Renal pelvis (tissue), 4 donors: Measurements from ENCODE around the gene CEP19. TPM values are rescaled to one million over a fixed set of nuclear protein-coding genes. Genes with fewer than 3 reads are reported as not detected.

Source experiments
- DNase-seq: peaks from one replicate; pipeline ENCODE4 v3.0.0-alpha.2; 2013
- polyA plus RNA-seq, 3 donors: library from polyadenylated mRNA; unstranded; fragments of 120-200 nt; gene quantifications; one replicate each; pipeline ENCODE4 v1.2.1, GENCODE V29; 2013; ENCODE audit not compliant: insufficient read length in 3 of 3

CEP19 gene
- polyA plus RNA-seq, 3 donors = 4.3 to 5.8 (median 5.6) TPM

DNA sequence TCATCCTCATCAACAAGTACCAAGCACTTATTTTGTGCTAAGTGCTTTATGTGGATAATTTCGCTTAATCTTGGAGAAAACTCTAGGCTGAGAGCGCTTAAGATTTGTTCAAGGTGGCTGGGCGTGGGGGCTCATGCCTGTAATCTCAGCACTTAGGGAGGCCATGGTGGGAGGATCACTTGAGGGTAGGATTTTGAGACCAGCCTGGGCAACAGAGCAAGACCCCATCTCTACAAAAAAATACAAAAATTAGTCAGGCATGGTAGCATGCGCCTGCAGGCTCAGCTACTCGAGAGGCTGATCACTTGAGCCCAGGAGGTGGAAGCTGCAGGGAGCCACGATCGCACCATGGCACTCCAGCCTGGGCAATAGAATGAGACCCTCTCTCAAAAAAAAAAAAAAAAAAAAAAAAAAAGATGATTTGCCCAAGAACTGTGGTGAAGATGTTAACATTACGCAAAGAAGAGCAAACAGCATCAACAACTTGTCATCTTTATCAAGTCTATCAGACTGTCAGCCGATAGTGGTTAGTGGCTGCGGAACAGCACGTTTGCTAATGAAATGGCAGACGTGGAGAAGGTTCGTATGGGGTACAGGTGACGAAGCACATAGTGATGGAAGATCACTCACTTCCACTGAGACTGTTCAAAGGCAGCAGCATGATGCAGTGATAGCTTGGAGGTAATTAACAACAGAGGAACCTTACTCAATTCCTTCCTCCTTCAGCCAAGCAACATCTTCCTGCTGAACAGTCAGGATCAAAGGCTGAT is 44.8 kb downstream of the CEP19 start:
- DNase-seq = no peak

DNA sequence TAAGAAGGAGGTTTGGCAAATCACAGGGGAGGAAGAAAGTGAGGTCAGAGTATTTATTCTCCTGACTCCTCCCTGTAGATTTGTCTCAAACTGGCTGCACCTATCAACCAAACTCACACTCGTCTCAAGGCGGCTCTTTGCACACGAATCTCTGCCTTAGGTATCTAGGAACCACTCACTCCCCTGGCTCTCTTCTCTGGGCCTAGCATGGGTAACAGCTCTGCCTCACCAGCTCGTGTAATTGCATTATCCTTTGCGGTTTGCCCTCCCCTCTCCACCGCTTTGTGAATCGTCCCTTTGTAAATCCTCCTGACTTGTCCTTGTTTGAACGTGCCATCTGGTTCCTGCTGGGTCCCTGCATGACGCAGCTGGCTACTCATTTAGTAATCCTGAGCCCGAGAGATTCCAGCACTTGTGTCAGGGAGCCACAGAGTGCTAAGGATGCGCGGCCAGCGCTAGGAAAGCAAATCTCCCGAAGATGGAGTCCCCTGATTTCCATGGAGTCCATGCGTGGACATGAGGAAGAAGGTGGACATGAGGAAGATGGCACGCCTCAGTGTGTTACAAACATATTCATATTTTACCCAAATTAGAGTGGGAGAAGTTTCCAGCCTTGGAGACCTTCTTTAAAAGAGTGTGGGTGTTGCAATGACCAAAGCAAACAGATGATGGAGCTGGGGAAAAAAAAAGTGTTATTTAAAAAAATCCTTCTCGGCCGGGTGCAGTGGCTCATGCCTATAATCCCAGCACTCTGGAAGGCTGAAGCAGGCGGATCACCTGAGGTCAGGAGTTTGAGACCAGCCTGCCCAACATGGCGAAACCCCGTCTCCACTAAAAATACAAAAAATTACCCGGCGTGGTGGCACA is 45.8 kb downstream of the CEP19 start:
- DNase-seq = no peak

DNA sequence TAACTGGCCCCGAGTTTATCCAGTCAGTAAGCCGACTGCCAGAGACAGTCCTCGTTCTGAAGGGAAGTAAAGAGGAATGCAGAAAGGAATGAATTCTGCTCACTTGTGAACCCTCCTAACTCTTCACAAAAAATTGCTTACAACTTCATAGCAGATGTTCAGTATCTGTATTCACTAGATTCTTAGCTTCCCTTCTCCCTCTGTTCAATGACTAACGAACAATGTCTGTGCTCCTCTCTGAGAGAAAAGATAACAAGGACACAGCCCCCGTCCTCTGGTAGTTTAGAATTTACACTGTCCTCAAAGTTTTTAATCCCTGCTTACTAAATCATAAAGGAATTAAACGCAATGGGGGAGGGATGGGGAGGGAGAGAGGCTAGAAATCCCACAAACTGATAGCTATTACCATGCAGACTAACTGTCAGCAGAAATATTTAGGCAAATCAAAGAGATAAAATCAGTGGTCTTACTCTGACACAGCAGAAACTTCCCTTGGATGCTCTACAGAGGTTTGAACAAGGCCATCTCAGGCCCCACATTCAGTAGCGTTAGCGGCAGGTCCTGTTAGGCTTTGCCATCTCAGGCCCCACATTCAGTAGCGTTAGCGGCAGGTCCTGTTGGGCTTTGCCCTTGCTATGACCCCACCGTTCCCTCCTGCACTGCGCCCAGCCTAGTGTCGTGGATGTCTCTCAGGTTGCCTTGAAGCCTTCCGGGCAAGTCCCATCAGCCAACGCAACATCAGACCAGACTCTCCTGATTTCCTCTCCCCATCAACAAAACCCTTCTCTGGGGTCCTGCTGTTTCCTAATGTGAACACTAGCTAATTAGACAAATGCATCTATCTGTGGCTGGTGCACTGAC is 49.1 kb downstream of the CEP19 start:
- no peak for DNase-seq

DNA sequence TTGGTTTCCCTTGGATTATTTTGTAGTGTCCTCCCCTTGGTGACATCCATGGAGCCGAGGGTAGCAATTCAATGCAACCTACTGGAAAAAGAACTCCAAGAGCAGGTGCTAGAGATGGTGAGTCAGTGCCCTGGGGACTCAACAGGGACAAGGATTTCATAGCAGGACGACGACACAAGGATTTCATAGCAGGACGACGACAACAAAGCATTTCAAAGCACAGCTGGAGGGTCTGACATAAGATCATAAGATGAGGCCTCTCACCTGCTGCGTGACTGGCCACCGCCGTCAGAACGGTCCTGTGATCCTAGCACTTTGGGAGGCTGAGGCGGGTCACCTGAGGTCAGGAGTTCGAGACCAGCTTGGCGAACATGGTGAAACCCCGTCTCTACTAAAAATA is 50.0 kb downstream of the CEP19 start:
- no peak for DNase-seq

DNA sequence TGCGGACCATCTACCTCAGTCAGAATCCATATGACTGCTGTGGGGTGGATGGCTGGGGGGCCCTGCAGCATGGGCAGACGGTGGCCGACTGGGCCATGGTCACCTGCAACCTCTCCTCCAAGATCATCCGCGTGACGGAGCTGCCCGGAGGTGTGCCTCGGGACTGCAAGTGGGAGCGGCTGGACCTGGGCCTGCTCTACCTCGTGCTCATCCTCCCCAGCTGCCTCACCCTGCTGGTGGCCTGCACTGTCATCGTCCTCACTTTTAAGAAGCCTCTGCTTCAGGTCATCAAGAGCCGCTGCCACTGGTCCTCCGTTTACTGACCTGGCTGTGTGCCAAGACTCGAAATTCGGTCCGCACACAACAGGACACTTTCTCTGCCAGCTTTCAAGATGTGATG is 50.6 kb downstream of the CEP19 start:
- no peak for DNase-seq

DNA sequence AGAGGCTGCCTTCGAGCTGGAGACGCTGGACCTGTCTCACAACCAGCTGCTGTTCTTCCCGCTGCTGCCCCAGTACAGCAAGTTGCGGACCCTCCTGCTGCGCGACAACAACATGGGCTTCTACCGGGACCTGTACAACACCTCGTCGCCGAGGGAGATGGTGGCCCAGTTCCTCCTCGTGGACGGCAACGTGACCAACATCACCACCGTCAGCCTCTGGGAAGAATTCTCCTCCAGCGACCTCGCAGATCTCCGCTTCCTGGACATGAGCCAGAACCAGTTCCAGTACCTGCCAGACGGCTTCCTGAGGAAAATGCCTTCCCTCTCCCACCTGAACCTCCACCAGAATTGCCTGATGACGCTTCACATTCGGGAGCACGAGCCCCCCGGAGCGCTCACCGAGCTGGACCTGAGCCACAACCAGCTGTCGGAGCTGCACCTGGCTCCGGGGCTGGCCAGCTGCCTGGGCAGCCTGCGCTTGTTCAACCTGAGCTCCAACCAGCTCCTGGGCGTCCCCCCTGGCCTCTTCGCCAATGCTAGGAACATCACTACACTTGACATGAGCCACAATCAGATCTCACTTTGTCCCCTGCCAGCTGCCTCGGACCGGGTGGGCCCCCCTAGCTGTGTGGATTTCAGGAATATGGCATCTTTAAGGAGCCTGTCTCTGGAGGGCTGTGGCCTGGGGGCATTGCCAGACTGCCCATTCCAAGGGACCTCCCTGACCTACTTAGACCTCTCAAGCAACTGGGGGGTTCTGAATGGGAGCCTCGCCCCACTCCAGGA is 51.5 kb downstream of the CEP19 start:
- no peak for DNase-seq

DNA sequence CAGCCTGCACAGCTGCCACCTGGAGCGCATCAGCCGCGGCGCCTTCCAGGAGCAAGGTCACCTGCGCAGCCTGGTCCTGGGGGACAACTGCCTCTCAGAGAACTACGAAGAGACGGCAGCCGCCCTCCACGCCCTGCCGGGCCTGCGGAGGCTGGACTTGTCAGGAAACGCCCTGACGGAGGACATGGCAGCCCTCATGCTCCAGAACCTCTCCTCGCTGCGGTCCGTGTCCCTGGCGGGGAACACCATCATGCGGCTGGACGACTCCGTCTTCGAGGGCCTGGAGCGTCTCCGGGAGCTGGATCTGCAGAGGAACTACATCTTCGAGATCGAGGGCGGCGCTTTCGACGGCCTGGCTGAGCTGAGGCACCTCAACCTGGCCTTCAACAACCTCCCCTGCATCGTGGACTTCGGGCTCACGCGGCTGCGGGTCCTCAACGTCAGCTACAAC is 52.1 kb downstream of the CEP19 start:
- no peak for DNase-seq

Other genes with a start within 250 kb of the CEP19 start
- 10 to 100 TPM; 14.9 to 18.0 (median 16.4) TPM for gene RNF168, start 208.5 kb downstream of the CEP19 start, polyA plus RNA-seq
- not detected for gene SMCO1, start 196.9 kb downstream of the CEP19 start, polyA plus RNA-seq
- 10 to 100 TPM; 15.9 to 17.4 (median 16.5) TPM for gene WDR53, start 143.7 kb downstream of the CEP19 start, polyA plus RNA-seq
- 10 to 100 TPM; 12.5 to 14.0 (median 12.8) TPM for gene FBXO45, start 143.6 kb downstream of the CEP19 start, polyA plus RNA-seq
- 1 to 10 TPM; 2.6 to 4.2 (median 3.9) TPM for gene NRROS, start 72.6 kb downstream of the CEP19 start, polyA plus RNA-seq
- gene PIGX, start 127 bp upstream of the CEP19 start, polyA plus RNA-seq = 10 to 100 TPM; 26.0 to 32.7 (median 31.0) TPM
- 10 to 100 TPM; 63.0 to 79.8 (median 71.7) TPM for gene PAK2, start 27.6 kb upstream of the CEP19 start, polyA plus RNA-seq
- gene SENP5, start 155.7 kb upstream of the CEP19 start, polyA plus RNA-seq = 10 to 100 TPM; 18.6 to 34.7 (median 32.6) TPM
- gene NCBP2, start 230.3 kb upstream of the CEP19 start, polyA plus RNA-seq = 100 to 1,000 TPM in 1 of 3 donors, 10 to 100 TPM in 2; 86.8 to 103 (median 88.6) TPM